HepG2 (cell line): ENCODE data around the gene DMAC2L. TPM values are rescaled to one million over a fixed set of nuclear protein-coding genes. Genes with fewer than 3 reads are reported as not detected.

Source experiments
- ATAC-seq: fragments of 200-7000 bp; cut with Tn5 transposase; 3 replicates; pipeline ENCODE4 v1.9.1; 2020; ENCODE audit warnings: mild to moderate bottlenecking, moderate library complexity
- BruUV-seq: library from RNA; stranded (reverse); fragments of 400-500 nt; replicated peaks from 2 replicates; lab custom pipeline; 2021; lab: Mats Ljungman, UMichigan
- CTCF ChIA-PET: fragments of 300-600 bp; formaldehyde crosslinking; extraction: SDS; loops from one replicate; lab custom pipeline; 2021; ENCODE audit warnings: low total read pairs, inconsistent platforms, low intra/inter-chr PET ratio; lab: Yijun Ruan, JAX
- POLR2A ChIA-PET: fragments of 350-600 bp; sonication (Branson Sonifier 250); formaldehyde crosslinking; loops from one replicate; lab custom pipeline; 2020; ENCODE audit warnings: antibody characterized with exemption, inconsistent platforms; lab: Yijun Ruan, JAX
- DNase-seq: peaks from one replicate; pipeline ENCODE4 v3.0.0-alpha.2; 2015; ENCODE audit warnings: low spot score
- FAIRE-seq: peaks from 3 replicates; lab custom pipeline; 2011; peaks lifted over from hg19 to GRCh38; lab: Jason Lieb, UNC
- H2AFZ ChIP-seq: one replicate; pipeline ENCODE4 v1.6.1; 2011; ENCODE audit warnings: low read length, inconsistent platforms
- H3K27ac ChIP-seq: fragments of 300-600 bp; 3 replicates; pipeline ENCODE4 v1.8.0; 2011; ENCODE audit warnings: mixed run types, mild to moderate bottlenecking, mixed read lengths, low read length, inconsistent platforms; ENCODE audit not compliant: insufficient read depth; ENCODE audit errors: extremely low read length
- H3K27me3 ChIP-seq, 2 experiments: fragments of 200-600 bp in 1 of 2; 2 replicates in 1 of 2; 3 replicates in 1 of 2; pipeline versions ENCODE4 v1.6.0 to v1.8.0; 2011; ENCODE audit warnings: low read length in 2 of 2, mild to moderate bottlenecking in 2 of 2, moderate library complexity in 2 of 2, inconsistent platforms in 1 of 2; ENCODE audit not compliant: insufficient read depth in 2 of 2, control insufficient read depth in 1 of 2
- H3K36me3 ChIP-seq, 2 experiments: fragments of 200-600 bp in 1 of 2; replicated peaks in 1 of 2; 2 replicates in 1 of 2; 3 replicates in 1 of 2; pipeline versions ENCODE4 v1.5.1 to v1.8.0; 2011; ENCODE audit warnings: low read length in 2 of 2, inconsistent platforms in 1 of 2; ENCODE audit not compliant: insufficient read depth in 2 of 2, control insufficient read depth in 1 of 2
- H3K4me1 ChIP-seq: 2 replicates; pipeline ENCODE4 v1.5.1; 2012; ENCODE audit warnings: low read length, inconsistent platforms; ENCODE audit not compliant: insufficient read depth
- H3K4me2 ChIP-seq: 2 replicates; pipeline ENCODE4 v1.6.0; 2011; ENCODE audit warnings: low read depth, low read length, inconsistent platforms
- H3K4me3 ChIP-seq, 3 experiments: fragments of 200-600 bp in 1 of 3; sonication (generic), shearing (Covaris generic) in 1 of 3; replicated peaks in 1 of 3; 2 replicates each; pipeline ENCODE4 v1.5.1; 2011 to 2016; ENCODE audit warnings: low read length in 3 of 3, inconsistent platforms in 2 of 3, low read depth in 2 of 3, mild to moderate bottlenecking in 2 of 3, control low read depth in 1 of 3, mixed read lengths in 1 of 3; ENCODE audit not compliant: insufficient read depth in 1 of 3
- H3K79me2 ChIP-seq: one replicate; pipeline ENCODE4 v1.6.1; 2011; ENCODE audit warnings: low read length, inconsistent platforms; ENCODE audit not compliant: insufficient read depth
- H3K9ac ChIP-seq: 2 replicates; pipeline ENCODE4 v1.6.0; 2011; ENCODE audit warnings: mild to moderate bottlenecking, low read depth, low read length, inconsistent platforms; ENCODE audit not compliant: insufficient read depth
- H3K9me3 ChIP-seq: 2 replicates; pipeline ENCODE4 v1.5.1; 2012; ENCODE audit warnings: mild to moderate bottlenecking, low read length
- H4K20me1 ChIP-seq: 2 replicates; pipeline ENCODE4 v1.6.0; 2011; ENCODE audit warnings: inconsistent platforms, mild to moderate bottlenecking, low read length, moderate library complexity; ENCODE audit not compliant: insufficient read depth
- CEBPB ChIP-seq: IDR thresholded peaks from 2 replicates; pipeline ENCODE4 v1.6.1; 2011; ENCODE audit warnings: low read depth, low read length, improper control_type of control experiment, borderline replicate concordance
- CEBPG ChIP-seq: IDR thresholded peaks from 2 replicates; pipeline ENCODE4 v1.6.1; 2016
- FOSL1 ChIP-seq: sonication (generic); formaldehyde crosslinking; IDR thresholded peaks from 2 replicates; pipeline ENCODE4 v1.9.0; 2021; ENCODE audit warnings: missing genetic modification reagents, borderline replicate concordance
- FOXA3 ChIP-seq: IDR thresholded peaks from 2 replicates; pipeline ENCODE4 v1.6.1; 2016; ENCODE audit warnings: missing genetic modification reagents, missing compliant biosample characterization
- GATAD2A ChIP-seq: IDR thresholded peaks from 2 replicates; pipeline ENCODE4 v1.6.1; 2016
- JUNB ChIP-seq: sonication (generic); formaldehyde crosslinking; IDR thresholded peaks from 2 replicates; pipeline ENCODE4 v1.8.0; 2022; ENCODE audit warnings: missing genetic modification reagents, mild to moderate bottlenecking, borderline replicate concordance
- SOX13 ChIP-seq, 3 experiments: fragments of 450-650 bp in 1 of 3; sonication (generic) in 1 of 3; formaldehyde crosslinking in 1 of 3; IDR thresholded peaks in 2 of 3; conservative IDR thresholded peaks in 1 of 3; 2 replicates each; pipeline versions ENCODE4 v1.5.0 to v1.6.1; 2016 to 2020; ENCODE audit warnings: antibody characterized with exemption in 1 of 3, mild to moderate bottlenecking in 1 of 3, missing compliant biosample characterization in 1 of 3, missing genetic modification reagents in 1 of 3, moderate library complexity in 1 of 3
- SOX5 ChIP-seq: IDR thresholded peaks from 2 replicates; pipeline ENCODE4 v1.6.1; 2016; ENCODE audit warnings: borderline replicate concordance
- SOX6 ChIP-seq, 2 experiments: fragments of 450-650 bp in 1 of 2; sonication (generic) in 1 of 2; formaldehyde crosslinking in 1 of 2; IDR thresholded peaks; 2 replicates each; pipeline versions ENCODE4 v1.4.0 to v1.6.1; 2017 to 2020; ENCODE audit warnings: antibody characterized with exemption in 1 of 2, mild to moderate bottlenecking in 1 of 2, missing genetic modification reagents in 1 of 2
- SPEN ChIP-seq: sonication (generic); formaldehyde crosslinking; IDR thresholded peaks from 2 replicates; pipeline ENCODE4 v1.5.1; 2020; ENCODE audit warnings: low read depth, mild to moderate bottlenecking, missing genetic modification reagents
- ZFX ChIP-seq: sonication (generic); formaldehyde crosslinking; IDR thresholded peaks from 2 replicates; pipeline ENCODE4 v1.4.0; 2020; ENCODE audit warnings: mild to moderate bottlenecking, low read depth, missing genetic modification reagents, moderate library complexity
- ZNF7 ChIP-seq: IDR thresholded peaks from 2 replicates; pipeline ENCODE4 v1.6.1; 2016; ENCODE audit warnings: missing biosample characterization, missing genetic modification reagents
- ZZZ3 ChIP-seq: sonication (generic); formaldehyde crosslinking; IDR thresholded peaks from 2 replicates; pipeline ENCODE4 v1.4.0; 2020; ENCODE audit warnings: missing genetic modification reagents, mild to moderate bottlenecking, borderline replicate concordance
- WGBS: methylation state at CpG from one replicate; pipeline ENCODE4 v1.1.6; 2017; ENCODE audit warnings: low lambda C conversion rate; 5-methylcytosine and 5-hydroxymethylcytosine counted together
- in situ Hi-C: cut with HindIII; loops from 2 replicates; pipeline ENCODE4 v1.10.0; 2017; ENCODE audit warnings: low pct_unique_long_range_greater_than_20kb; ENCODE audit not compliant: extremely low pct_ligation_motif_present
- intact Hi-C: fragments of 100-400 bp; cut with micrococcal nuclease; formaldehyde crosslinking; loops from one replicate; pipeline ENCODE4 v1.10.0; 2022; ENCODE audit not compliant: unreplicated experiment
- polyA plus RNA-seq, 8 experiments: library from polyadenylated mRNA; depleted of rRNA in 3 of 8; stranded (reverse) in 7 of 8; unstranded in 1 of 8; fragments of >200 nt; fragmentation: Illumina TruSeq in 4 of 8; extraction: Trizol in 4 of 8; gene quantifications; 2 replicates each; pipeline versions ENCODE4 v1.2.1 to v1.2.3, GENCODE V29; 2011 to 2016; ENCODE audit warnings: low read depth in 4 of 8, missing spikeins in 1 of 8, mixed read lengths in 1 of 8; ENCODE audit not compliant: insufficient read depth in 1 of 8
- total RNA-seq, 5 experiments: library from RNA; depleted of rRNA; stranded (reverse); fragments of >200 nt; fragmentation: Illumina TruSeq; extraction: Trizol; gene quantifications; 2 replicates each; pipeline ENCODE4 v1.2.3, GENCODE V29; 2016; ENCODE audit warnings: low read depth in 1 of 5
- TF ChIP-seq, protein P1 (sequence below): IDR thresholded peaks from 2 replicates; pipeline ENCODE4 v1.6.1; 2012; ENCODE audit warnings: low read depth, low read length, improper control_type of control experiment
- TF ChIP-seq, protein P2 (sequence below): sonication (generic); formaldehyde crosslinking; IDR thresholded peaks from 2 replicates; pipeline ENCODE4 v1.4.0; 2020; ENCODE audit warnings: missing genetic modification reagents, borderline replicate concordance

DMAC2L gene
- total and polyA plus RNA-seq, 2 of the 13 experiments (the other 11 are each of a cell fraction or from before 2014, with no cell fraction given): 19.4 to 23.2 TPM

GRCh38 chr14:50308363-50308915, 3.7 kb upstream of the DMAC2L start:
- Histone ChIP-seq H3K79me2 (peaks cover 14% of the 10 kb centered on the region), H4K20me1 (no peaks in the 10 kb centered on the region), H2AFZ (no peak overlapping the region), H3K36me3 (no peaks in the 10 kb centered on the region), H3K4me3 (no peak overlapping the region), H3K27ac (no peak overlapping the region), H3K9me3 (no peaks in the 10 kb centered on the region), H3K9ac (no peak overlapping the region), H3K27me3 (no peaks in the 10 kb centered on the region; a peak in 1 of 5 replicates), H3K4me2 (no peak overlapping the region), H3K4me1 (peaks cover 30% of the 10 kb centered on the region)
- no TSS peak for BruUV-seq
- 74% methylated on average over 4 of the region's 4 CpGs for WGBS
- POLR2A ChIA-PET: no interaction called here
- no peak for TF ChIP-seq JUNB (CRISPR knock-in tag)
- TF ChIP-seq, protein P1, sequence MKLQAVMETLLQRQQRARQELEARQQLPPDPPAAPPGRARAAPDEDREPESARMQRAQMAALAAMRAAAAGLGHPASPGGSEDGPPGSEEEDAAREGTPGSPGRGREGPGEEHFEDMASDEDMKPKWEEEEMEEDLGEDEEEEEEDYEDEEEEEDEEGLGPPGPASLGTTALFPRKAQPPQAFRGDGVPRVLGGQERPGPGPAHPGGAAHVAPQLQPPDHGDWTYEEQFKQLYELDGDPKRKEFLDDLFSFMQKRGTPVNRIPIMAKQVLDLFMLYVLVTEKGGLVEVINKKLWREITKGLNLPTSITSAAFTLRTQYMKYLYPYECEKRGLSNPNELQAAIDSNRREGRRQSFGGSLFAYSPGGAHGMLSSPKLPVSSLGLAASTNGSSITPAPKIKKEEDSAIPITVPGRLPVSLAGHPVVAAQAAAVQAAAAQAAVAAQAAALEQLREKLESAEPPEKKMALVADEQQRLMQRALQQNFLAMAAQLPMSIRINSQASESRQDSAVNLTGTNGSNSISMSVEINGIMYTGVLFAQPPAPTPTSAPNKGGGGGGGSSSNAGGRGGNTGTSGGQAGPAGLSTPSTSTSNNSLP: peak; percentile 57
- no peak for TF ChIP-seq SOX6 (IDR thresholded peaks at IDR 0.05)
- peak; percentile 23; the same call in 1 of the 2 replicates for TF ChIP-seq SOX6 (CRISPR knock-in tag; IDR thresholded peaks at IDR 0.05)
- no peak for TF ChIP-seq ZFX
- peak; percentile 39; the same call in 1 of the 2 replicates for TF ChIP-seq CEBPB
- TF ChIP-seq GATAD2A (CRISPR knock-in tag): 0 out of 2 replicates have a peak, but pooled peaks have one; percentile 20
- peak; percentile 41; the same call in 1 of the 2 replicates for TF ChIP-seq SOX5 (CRISPR knock-in tag)
- no peak for TF ChIP-seq FOSL1 (CRISPR knock-in tag)
- TF ChIP-seq, protein P2, sequence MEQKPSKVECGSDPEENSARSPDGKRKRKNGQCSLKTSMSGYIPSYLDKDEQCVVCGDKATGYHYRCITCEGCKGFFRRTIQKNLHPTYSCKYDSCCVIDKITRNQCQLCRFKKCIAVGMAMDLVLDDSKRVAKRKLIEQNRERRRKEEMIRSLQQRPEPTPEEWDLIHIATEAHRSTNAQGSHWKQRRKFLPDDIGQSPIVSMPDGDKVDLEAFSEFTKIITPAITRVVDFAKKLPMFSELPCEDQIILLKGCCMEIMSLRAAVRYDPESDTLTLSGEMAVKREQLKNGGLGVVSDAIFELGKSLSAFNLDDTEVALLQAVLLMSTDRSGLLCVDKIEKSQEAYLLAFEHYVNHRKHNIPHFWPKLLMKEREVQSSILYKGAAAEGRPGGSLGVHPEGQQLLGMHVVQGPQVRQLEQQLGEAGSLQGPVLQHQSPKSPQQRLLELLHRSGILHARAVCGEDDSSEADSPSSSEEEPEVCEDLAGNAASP: no peak
- TF ChIP-seq ZNF7 (CRISPR knock-in tag): peak; percentile 61; the same call in 1 of the 2 replicates
- TF ChIP-seq FOXA3: peak; percentile 12; the same call in 1 of the 2 replicates
- no peak for TF ChIP-seq SPEN (CRISPR knock-in tag)
- TF ChIP-seq CEBPG: peak; percentile 39
- TF ChIP-seq ZZZ3 (CRISPR knock-in tag): no peak
- TF ChIP-seq SOX13 (IDR thresholded peaks at IDR 0.05): no peak
- peak in 1 of 2 experiments; percentile 74; a peak in 2 of 4 replicates for TF ChIP-seq SOX13 (CRISPR knock-in tag; conservative IDR thresholded peaks at IDR 0.05 in 1 of 2, IDR thresholded peaks at IDR 0.05 in 1 of 2)
- in situ Hi-C loops (no loop called here), intact Hi-C loops (no loop called here)
- no peak for FAIRE-seq
- peak; percentile 40 for DNase-seq
- CTCF ChIA-PET: no interaction called here
- ATAC-seq: no peak
